Measurements from ENCODE around the gene PXMP2. TPM values are rescaled to one million over a fixed set of nuclear protein-coding genes. Genes with fewer than 3 reads are reported as not detected.

Gene PXMP2
- total RNA-seq (2014; rRNA removed; shearing (Covaris generic)), result 43.7 TPM in 2 replicates
- polyA plus RNA-seq (2015; cell fraction: cytosol; rRNA removed), result 25.6 and 34.4 TPM in 2 replicates
- polyA plus RNA-seq (2015; cell fraction: nucleus; rRNA removed), result 8.9 and 11.2 TPM in 2 replicates

- DNase-seq (ENCODE audit: low read depth), result peak; percentile 94
Observed at GRCh38 chr12:132687211-132688164, at the start of gene PXMP2, which contains the start of gene POLE. Gene PXMP2, plus strand, starts transcription at chr12:132687587. Its CDS starts 84 bp downstream, at chr12:132687671. Gene POLE, minus strand, starts transcription at chr12:132687342. Its CDS starts 27 bp downstream, at chr12:132687315.

DNA sequence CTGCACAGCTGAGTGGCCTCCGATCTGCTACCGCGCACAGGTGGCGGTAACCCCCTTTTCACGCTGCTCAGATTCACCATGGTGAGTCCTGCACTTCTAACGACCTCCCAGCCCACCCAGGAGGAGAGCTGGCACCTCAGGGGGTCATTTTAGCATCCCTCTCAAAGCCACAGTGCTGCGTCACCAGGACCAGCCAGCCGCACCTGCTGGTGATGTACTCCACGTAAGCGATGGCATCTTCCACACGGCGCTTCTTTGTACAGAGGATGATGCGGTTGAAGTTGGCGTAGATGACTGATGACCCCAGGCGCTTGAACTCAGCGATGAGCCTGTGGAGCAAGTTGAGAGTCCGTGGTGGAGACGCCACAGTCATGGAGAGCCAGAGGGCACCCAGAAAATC, 49.6 kb upstream of the PXMP2 start:
- no peak for DNase-seq (ENCODE audit: low read depth)

DNA sequence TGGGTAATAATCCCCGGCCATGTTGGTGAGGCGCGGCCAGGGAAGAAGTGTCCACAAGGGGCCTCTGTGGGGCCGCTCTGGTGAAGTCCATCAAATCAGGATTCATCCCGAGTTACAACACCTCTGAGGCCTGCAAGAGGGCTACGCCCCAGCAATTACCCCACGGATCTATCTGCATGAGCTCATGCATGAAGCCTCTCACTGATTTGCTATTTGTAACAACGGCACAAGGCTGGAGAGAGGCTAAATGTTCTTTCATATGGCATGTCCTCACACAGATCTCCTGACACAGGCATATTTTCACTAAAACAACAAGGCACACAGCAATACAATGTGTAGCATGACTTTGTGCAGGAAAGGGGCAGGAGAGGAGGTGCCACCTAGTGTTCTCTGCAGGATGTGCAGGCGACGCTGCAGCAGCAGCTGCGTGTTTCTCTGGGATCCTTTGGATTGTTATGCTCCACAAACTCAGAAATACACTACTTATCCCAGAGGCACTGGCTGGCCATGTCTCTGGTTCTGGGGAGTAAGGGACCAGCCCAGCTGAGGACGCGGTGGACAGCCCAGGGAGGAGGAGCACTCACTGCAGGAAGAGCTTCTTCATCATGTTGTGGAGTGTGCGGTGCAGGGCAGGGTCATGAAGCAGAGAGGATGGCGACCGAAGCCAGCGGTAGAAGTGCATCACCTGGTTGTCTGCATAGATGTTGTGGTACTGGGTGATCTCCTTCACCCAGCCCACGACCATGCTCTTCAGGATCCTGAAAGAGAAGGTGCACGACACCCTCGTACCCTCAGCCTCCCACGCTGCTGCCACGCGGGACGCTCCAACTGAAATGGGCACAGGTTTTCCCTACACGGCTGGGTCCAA, 48.6 kb upstream of the PXMP2 start:
- DNase-seq (ENCODE audit: low read depth), result peak; percentile 36

DNA sequence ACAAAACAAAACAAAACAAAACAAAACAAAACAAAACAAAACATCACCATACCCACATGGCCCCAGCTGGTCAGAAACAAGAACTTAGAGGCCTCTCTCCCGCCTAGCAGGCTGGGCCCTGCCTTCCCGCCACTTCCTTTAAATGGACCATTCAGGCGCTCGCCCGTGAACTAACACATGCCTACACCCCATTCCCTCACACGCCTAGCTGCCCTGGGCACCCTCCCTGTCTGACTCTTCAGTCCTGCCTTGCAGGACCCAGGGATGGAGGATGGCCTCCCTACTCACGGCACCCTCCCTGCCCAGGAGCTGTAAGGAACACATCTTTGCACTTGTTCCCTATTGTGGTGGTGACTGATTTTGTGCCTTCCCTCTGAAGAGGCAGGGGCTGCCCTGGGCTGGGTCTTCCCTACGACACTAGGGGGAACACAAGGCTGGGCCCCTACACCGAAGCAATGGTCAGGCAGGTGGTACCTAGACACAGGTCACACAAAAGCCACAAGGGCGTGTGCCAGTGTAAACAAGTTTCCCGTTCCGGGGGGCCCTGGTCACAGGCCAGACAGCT, 47.3 kb upstream of the PXMP2 start:
- no peak for DNase-seq (ENCODE audit: low read depth)

GRCh38 chr12:132640936-132641335, 46.5 kb upstream of the PXMP2 start:
- no peak for DNase-seq (ENCODE audit: low read depth)

- DNase-seq (ENCODE audit: low read depth), result no peak
Observed at GRCh38 chr12:132641811-132642650, 45.4 kb upstream of the PXMP2 start.

DNA sequence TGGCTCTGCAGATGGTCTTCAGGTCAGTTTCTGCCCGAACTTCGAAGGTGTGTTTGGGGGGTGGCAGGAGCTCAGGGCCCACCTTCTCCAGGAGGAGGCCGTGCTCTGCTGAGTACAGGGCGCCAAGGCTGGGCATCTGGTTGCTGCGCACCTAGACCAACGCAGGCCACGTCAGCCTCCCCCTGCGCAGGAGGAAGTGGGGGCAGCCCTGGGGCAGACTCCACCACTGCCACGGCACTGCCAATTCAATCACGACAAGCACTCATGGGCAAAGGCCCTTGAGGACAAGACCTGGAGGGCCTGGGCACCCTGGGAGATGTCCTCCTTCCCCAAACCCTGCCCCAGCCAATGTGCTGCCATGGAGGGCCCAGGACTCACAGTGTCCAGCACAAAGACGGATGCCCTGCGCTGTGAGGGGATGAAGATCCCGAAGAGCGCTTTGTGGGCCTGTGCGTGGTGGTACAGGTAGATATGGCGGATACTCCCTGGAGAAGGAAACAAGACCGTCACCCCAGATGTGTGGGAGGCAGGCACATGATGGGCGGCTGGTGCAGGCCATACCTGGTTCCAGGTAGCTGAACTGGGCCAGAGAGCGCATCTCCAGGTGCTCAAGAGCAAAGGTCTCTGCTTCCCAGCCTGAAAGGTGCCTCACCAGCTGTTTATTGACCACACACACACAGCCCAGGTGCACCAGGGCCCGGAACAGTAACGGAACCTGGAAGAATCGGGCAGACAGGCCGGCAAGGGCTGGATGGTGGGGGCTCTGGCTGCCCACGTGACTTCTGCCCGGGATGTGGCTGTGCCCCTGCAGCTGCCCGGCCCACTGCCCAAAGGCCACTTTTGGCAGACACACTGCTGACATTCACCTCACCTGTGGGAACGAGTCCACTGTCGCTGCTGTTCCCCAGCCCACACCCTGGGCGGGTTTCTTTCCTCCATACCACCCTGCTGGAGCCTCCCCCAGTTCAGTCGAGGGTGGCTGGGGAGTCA, 44.2 kb upstream of the PXMP2 start:
- no peak for DNase-seq (ENCODE audit: low read depth)

DNA sequence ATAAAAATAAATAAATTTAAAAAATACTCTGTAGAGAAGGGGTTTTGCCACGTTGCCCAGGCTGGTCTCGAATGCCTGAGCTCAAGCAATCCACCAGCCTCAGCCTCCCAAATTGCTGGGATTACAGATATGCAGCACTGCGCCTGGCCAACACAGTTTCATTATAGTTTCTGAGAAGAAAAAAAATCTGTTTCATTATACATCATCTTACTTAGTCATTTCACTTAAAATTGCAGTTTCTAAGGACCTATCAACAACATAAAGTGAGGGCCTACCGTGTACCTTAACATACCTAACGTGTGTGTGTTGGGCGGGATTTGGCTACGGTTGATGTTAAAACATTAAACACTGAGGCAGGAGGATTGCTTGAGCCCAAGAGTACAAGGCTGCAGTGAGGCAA, 40.5 kb upstream of the PXMP2 start:
- no peak for DNase-seq (ENCODE audit: low read depth)

DNA sequence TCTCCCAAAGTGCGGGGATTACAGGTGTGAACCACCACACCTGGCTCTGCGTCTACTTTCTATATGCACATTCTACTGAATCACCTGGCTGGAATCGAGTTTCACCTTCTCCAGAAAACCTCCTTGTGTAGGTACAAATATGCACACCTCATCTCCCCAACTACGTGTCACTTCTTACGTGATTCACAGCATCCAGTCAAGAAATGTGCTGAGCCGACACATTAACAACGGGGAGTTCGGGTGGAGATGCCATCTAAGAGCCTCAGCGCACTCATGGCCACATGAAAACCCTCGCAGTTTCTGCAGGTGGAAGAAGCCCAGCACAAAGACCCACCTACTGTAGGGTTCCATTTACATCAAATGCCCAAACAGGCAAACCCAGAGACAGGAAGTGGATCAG, 39.5 kb upstream of the PXMP2 start:
- DNase-seq (ENCODE audit: low read depth), result no peak

- DNase-seq (ENCODE audit: low read depth), result no peak
Observed at GRCh38 chr12:132648616-132649225, 38.7 kb upstream of the PXMP2 start.

DNA sequence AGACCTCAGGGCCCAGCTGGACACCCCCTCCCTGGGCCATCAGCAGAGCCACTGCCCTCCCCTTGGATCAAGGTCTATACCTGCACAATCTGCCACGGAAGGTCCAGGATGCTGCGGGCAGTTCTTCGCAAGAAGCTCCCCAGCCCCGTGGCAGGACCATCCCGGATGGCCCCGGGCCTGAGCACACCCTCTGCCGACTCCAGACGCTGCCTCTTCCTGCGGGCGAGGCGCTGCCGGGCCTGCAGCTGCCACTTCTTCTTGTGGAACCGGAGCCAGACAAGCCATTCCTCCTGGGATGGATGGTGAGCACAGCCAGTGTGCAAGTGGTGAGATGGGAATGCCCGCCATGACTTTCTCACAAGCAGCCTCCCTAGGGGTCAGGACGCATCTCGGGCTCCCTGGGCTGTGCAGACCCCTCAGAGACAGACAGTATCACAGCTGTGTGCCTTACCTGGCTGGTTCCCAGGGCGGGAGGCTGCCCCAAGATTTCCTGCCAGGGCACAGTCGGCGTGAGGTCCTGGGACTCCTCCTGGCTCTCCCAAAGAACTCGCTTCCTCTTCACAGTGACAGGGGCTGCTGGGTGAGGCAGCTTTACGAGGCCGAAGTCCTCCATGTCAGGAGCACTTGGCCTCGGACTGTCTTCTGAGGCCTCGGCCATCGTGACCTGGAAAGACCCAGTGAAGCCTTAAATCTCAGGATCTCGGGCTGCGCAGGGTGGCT, 38.0 kb upstream of the PXMP2 start:
- no peak for DNase-seq (ENCODE audit: low read depth)

- no peak for DNase-seq (ENCODE audit: low read depth)
Observed at GRCh38 chr12:132651444-132652100, 35.8 kb upstream of the PXMP2 start.

GRCh38 chr12:132653567-132654290, 33.7 kb upstream of the PXMP2 start:
- no peak for DNase-seq (ENCODE audit: low read depth)

DNA sequence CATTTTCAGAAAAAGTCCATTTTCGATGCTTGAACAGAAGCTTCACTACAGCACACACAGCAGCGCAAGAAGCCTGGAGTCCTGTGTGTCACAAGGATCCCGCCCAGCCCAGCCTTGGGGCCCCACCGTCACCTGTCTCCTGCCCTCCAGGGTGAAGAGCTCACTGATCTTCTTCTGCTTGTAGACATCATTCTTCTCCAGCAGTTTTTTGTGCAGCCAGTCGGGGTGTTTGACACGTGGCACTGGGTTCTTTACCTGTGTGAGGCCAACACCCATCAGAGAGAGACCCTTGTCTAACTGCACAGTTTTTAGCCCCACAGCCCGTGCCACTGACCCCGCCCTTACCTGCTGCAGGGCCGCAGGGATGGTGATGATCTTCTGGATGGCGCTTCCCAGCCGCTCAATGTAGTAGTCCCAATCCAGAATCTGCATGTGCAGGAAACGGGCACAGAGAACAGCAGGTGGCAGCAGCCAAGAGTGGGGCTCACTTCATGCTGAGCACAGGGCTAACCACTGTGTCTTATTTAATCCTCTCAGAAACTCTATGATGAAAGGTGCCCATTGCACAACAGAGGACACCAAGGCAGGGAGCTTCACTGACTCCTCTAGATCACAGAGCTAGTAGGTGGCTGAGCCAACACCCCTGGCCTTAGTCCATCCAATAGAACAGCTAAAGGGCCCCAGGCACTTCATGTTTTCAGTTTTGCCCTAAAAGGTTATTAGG, 30.2 kb upstream of the PXMP2 start:
- DNase-seq (ENCODE audit: low read depth), result no peak

GRCh38 chr12:132658149-132658894, 29.1 kb upstream of the PXMP2 start:
- no peak for DNase-seq (ENCODE audit: low read depth)

All from HT1080 (cell line).